GM21825 (cell line): ENCODE data around the gene ABCE1.

Experiments used
- ATAC-seq: cut with Tn5 transposase; IDR thresholded peaks from one replicate; pipeline ENCODE4 v1.9.1; 2021; ENCODE audit warnings: mild to moderate bottlenecking, moderate library complexity; ENCODE audit not compliant: unreplicated experiment

Gene ABCE1

GRCh38 chr4:145176641-145177432 lies 78.7 kb downstream of the ABCE1 start:
- ATAC-seq: no peak

GRCh38 chr4:145177511-145177905 lies 79.4 kb downstream of the ABCE1 start:
- ATAC-seq: no peak

GRCh38 chr4:145177906-145178538 lies 79.9 kb downstream of the ABCE1 start:
- no peak for ATAC-seq

- ATAC-seq: no peak
These were observed 80.7 kb downstream of the ABCE1 start for GRCh38 chr4:145178740-145179280.
